ENCODE results near the gene NOS2.

DNA sequence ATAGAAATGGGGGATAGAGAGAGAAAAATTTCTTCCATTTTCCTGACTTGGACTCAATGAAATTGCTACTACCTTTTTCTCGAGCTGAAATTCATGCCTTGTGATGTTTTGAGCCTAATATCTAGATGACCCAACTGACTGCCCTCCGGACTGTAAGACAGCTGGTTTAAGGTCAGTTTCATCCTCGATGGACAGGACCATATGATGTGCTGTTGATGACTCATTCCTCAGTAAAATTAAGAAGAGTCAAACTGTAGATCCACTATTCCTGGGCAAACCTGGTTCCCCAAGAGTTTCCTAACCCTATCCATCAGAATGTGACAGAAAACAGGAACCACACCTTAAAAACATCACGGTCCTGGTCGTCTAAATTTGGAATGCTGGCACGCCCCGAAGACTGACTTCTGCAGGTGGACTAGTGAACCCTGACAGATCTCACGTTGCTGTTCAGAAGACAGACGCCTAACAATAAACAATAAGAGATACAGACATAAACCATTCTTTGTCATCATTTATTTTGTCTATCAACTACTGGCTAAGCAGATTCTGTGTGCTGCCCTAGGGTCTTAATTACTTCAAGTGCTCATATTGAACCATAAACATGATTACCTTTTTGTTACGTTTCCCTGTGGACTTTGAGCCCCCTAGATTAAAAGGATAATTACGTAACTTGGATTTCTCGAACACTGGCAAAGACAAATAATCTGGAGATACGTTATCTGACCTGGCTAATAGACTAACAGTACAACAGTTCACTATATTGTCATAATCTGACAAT, 45.1 kb upstream of the NOS2 start:
- TF ChIP-seq, protein P1, sequence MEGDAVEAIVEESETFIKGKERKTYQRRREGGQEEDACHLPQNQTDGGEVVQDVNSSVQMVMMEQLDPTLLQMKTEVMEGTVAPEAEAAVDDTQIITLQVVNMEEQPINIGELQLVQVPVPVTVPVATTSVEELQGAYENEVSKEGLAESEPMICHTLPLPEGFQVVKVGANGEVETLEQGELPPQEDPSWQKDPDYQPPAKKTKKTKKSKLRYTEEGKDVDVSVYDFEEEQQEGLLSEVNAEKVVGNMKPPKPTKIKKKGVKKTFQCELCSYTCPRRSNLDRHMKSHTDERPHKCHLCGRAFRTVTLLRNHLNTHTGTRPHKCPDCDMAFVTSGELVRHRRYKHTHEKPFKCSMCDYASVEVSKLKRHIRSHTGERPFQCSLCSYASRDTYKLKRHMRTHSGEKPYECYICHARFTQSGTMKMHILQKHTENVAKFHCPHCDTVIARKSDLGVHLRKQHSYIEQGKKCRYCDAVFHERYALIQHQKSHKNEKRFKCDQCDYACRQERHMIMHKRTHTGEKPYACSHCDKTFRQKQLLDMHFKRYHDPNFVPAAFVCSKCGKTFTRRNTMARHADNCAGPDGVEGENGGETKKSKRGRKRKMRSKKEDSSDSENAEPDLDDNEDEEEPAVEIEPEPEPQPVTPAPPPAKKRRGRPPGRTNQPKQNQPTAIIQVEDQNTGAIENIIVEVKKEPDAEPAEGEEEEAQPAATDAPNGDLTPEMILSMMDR (IDR thresholded peaks at IDR 0.05) = no peak
- TF ChIP-seq POLR2A (IDR thresholded peaks at IDR 0.05) = no peak
